Astrocyte (in vitro differentiated cells and primary cell): ENCODE data around the gene GSG1L. TPM values are rescaled to one million over a fixed set of nuclear protein-coding genes. Genes with fewer than 3 reads are reported as not detected.
A peak's percentile ranks its signal among the peaks of the same experiment; 100 is the strongest.

ENCODE experiments used
- DNase-seq: peaks from one replicate; pipeline ENCODE4 v3.0.0-alpha.2; 2010; ENCODE audit warnings: low read depth
- FAIRE-seq: peaks from 2 replicates; lab custom pipeline; 2011; peaks lifted over from hg19 to GRCh38; lab: Jason Lieb, UNC
- H2AFZ ChIP-seq: 2 replicates; pipeline ENCODE4 v1.6.0; 2012; ENCODE audit warnings: low read depth, low read length, inconsistent platforms
- H3K27ac ChIP-seq: 2 replicates; pipeline ENCODE4 v1.5.1; 2011; ENCODE audit warnings: low read depth, low read length, inconsistent platforms
- H3K27me3 ChIP-seq: 2 replicates; pipeline ENCODE4 v1.6.0; 2011; ENCODE audit warnings: low read length, inconsistent platforms; ENCODE audit not compliant: insufficient read depth
- H3K36me3 ChIP-seq: 2 replicates; pipeline ENCODE4 v1.5.1; 2011; ENCODE audit warnings: low read length, inconsistent platforms; ENCODE audit not compliant: insufficient read depth
- H3K4me1 ChIP-seq: 2 replicates; pipeline ENCODE4 v1.5.1; 2011; ENCODE audit warnings: low read length, inconsistent platforms; ENCODE audit not compliant: insufficient read depth
- H3K4me2 ChIP-seq: 2 replicates; pipeline ENCODE4 v1.6.0; 2012; ENCODE audit warnings: low read length, inconsistent platforms
- H3K4me3 ChIP-seq: 2 replicates; pipeline ENCODE4 v1.5.1; 2011; ENCODE audit warnings: low read depth, mild to moderate bottlenecking, low read length, inconsistent platforms; ENCODE audit not compliant: insufficient read depth
- H3K79me2 ChIP-seq: 2 replicates; pipeline ENCODE4 v1.6.0; 2012; ENCODE audit warnings: mild to moderate bottlenecking, low read length, inconsistent platforms; ENCODE audit not compliant: insufficient read depth
- H3K9ac ChIP-seq: 2 replicates; pipeline ENCODE4 v1.6.0; 2012; ENCODE audit warnings: mild to moderate bottlenecking, low read length, inconsistent platforms
- H3K9me3 ChIP-seq: 2 replicates; pipeline ENCODE4 v1.5.1; 2012; ENCODE audit warnings: low read depth, mild to moderate bottlenecking, low read length, inconsistent platforms; ENCODE audit not compliant: insufficient read depth
- H4K20me1 ChIP-seq: 2 replicates; pipeline ENCODE4 v1.6.0; 2012; ENCODE audit warnings: low read length, inconsistent platforms; ENCODE audit not compliant: insufficient read depth
- H3K27ac Mint-ChIP-seq: one replicate; pipeline ENCODE4 v1.8.0; 2021; ENCODE audit warnings: mild to moderate bottlenecking, mixed read lengths; ENCODE audit not compliant: unreplicated experiment
- H3K27me3 Mint-ChIP-seq: one replicate; pipeline ENCODE4 v1.8.0; 2021; ENCODE audit warnings: low read depth, mixed read lengths; ENCODE audit not compliant: unreplicated experiment
- H3K36me3 Mint-ChIP-seq: one replicate; pipeline ENCODE4 v1.8.0; 2021; ENCODE audit warnings: low read depth, mixed read lengths; ENCODE audit not compliant: unreplicated experiment
- H3K4me1 Mint-ChIP-seq: one replicate; pipeline ENCODE4 v1.8.0; 2021; ENCODE audit warnings: low read depth, mixed read lengths; ENCODE audit not compliant: unreplicated experiment
- H3K4me3 Mint-ChIP-seq: one replicate; pipeline ENCODE4 v1.8.0; 2021; ENCODE audit warnings: mild to moderate bottlenecking, moderate library complexity, mixed read lengths; ENCODE audit not compliant: unreplicated experiment
- H3K9me3 Mint-ChIP-seq: one replicate; pipeline ENCODE4 v1.8.0; 2021; ENCODE audit warnings: mild to moderate bottlenecking, mixed read lengths; ENCODE audit not compliant: unreplicated experiment
- EZH2 ChIP-seq: IDR thresholded peaks from 2 replicates; pipeline ENCODE4 v1.6.1; 2012; ENCODE audit warnings: mild to moderate bottlenecking, low read length, inconsistent platforms; ENCODE audit not compliant: insufficient read depth
- total RNA-seq: library from RNA; stranded (reverse); gene quantifications from 2 replicates; pipeline ENCODE4 v1.2.1, GENCODE V29; 2021
- TF ChIP-seq, protein P1 (sequence below): IDR thresholded peaks from 2 replicates; pipeline ENCODE4 v1.5.1; 2011; ENCODE audit warnings: low read depth, mild to moderate bottlenecking, inconsistent platforms, low read length, moderate library complexity; ENCODE audit not compliant: insufficient read depth

Gene GSG1L
- total RNA-seq, 1 donor from 2014 or later: not detected

DNA sequence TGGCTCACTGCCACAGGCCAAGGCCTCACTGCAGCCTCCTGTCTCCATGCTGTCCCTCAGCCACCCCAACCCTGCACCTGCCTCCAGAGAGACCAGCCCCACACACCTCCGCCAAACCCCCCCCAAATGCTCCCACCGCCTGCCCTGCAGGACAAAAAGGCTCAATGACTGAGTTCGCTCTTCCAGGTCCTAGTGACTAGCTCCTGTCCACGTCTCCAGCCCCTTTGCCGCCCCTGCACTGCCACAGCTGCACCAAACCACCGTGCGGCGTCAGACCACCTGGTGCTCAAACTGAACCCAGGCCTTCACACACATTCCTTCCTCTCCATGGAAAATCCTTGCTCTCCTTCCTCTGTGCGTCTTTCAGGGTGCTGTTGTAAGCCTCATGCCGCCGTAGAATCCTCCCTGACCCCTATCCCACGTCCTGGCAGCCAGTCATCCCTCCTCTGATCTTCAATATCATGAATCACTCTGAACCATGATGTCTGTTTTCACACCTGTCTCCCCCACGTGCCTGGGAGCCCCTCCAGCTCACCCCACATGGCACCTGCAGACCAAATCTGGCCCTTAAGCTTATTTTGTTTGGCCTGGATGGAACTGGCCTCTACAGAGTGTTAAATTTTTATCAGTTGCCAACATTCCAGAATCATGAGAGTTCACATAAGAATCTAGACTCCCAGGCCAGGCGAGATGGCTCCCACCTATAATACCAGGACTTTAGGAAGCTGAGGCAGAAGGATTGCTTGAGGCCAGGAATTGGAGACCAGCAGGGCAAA is 4.3 kb upstream of the GSG1L start:
- DNase-seq: peak; percentile 88
- Histone ChIP-seq H3K4me2 (peak overlapping the region; percentile 31), H3K79me2 (no peaks in the 10 kb centered on the region), H3K27ac (no peak overlapping the region), H3K9me3 (no peaks in the 10 kb centered on the region), H3K4me3 (no peak overlapping the region), H2AFZ (no peak overlapping the region), H3K36me3 (no peaks in the 10 kb centered on the region), H4K20me1 (no peaks in the 10 kb centered on the region), H3K4me1 (peaks cover 11% of the 10 kb centered on the region), H3K27me3 (peaks cover 46% of the 10 kb centered on the region), H3K9ac (no peak overlapping the region)
- H3K27ac Mint-ChIP-seq: peak overlapping the region; percentile 80
- peaks cover 8% of the 10 kb centered on the region for H3K4me1 Mint-ChIP-seq
- H3K4me3 Mint-ChIP-seq: no peak overlapping the region
- FAIRE-seq: no peak
- H3K27me3 Mint-ChIP-seq: peaks cover 45% of the 10 kb centered on the region
- peaks cover 3% of the 10 kb centered on the region for H3K9me3 Mint-ChIP-seq
- no peaks in the 10 kb centered on the region for H3K36me3 Mint-ChIP-seq
- TF ChIP-seq, protein P1, sequence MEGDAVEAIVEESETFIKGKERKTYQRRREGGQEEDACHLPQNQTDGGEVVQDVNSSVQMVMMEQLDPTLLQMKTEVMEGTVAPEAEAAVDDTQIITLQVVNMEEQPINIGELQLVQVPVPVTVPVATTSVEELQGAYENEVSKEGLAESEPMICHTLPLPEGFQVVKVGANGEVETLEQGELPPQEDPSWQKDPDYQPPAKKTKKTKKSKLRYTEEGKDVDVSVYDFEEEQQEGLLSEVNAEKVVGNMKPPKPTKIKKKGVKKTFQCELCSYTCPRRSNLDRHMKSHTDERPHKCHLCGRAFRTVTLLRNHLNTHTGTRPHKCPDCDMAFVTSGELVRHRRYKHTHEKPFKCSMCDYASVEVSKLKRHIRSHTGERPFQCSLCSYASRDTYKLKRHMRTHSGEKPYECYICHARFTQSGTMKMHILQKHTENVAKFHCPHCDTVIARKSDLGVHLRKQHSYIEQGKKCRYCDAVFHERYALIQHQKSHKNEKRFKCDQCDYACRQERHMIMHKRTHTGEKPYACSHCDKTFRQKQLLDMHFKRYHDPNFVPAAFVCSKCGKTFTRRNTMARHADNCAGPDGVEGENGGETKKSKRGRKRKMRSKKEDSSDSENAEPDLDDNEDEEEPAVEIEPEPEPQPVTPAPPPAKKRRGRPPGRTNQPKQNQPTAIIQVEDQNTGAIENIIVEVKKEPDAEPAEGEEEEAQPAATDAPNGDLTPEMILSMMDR: no peak
- no peak for TF ChIP-seq EZH2

DNA sequence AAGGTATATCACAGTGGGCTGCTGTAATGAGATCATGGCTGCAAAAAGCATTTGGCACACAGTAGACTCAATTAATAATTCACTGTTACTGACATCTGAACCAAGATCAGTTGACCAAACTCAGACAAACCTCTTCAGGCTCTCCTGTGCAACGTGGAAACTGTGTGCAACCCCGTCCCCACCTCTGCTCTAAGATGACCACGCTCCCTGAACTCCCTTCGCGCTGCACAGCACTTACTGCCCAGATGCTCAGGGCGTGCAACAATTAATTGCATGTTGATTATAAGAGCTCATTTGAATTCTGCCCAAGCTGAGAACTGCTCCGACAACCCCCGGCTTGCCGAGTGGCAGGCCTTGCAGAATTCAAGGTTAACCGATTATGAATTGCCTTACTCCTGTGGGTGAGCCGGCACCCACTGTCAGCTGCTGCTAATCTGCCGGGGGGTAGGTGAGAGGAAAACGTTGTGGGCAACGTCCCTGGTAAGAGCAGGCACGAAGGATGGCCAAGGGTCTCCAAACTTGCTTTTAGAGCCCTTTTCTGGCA is 1.3 kb upstream of the GSG1L start:
- Histone ChIP-seq H2AFZ (no peak overlapping the region), H3K9me3 (no peaks in the 10 kb centered on the region), H4K20me1 (no peaks in the 10 kb centered on the region), H3K79me2 (no peaks in the 10 kb centered on the region), H3K27ac (no peak overlapping the region), H3K36me3 (no peaks in the 10 kb centered on the region), H3K4me2 (no peak overlapping the region), H3K9ac (no peak overlapping the region), H3K4me1 (peaks cover 11% of the 10 kb centered on the region), H3K4me3 (no peak overlapping the region), H3K27me3 (peaks cover 55% of the 10 kb centered on the region)
- Mint-ChIP-seq H3K36me3 (no peaks in the 10 kb centered on the region), H3K4me3 (no peak overlapping the region), H3K9me3 (peaks cover 6% of the 10 kb centered on the region), H3K4me1 (peaks cover 8% of the 10 kb centered on the region), H3K27ac (no peak overlapping the region), H3K27me3 (peaks cover 60% of the 10 kb centered on the region)
- TF ChIP-seq, protein P1: no peak
- TF ChIP-seq EZH2: no peak
- FAIRE-seq (no peak), DNase-seq (no peak)

DNA sequence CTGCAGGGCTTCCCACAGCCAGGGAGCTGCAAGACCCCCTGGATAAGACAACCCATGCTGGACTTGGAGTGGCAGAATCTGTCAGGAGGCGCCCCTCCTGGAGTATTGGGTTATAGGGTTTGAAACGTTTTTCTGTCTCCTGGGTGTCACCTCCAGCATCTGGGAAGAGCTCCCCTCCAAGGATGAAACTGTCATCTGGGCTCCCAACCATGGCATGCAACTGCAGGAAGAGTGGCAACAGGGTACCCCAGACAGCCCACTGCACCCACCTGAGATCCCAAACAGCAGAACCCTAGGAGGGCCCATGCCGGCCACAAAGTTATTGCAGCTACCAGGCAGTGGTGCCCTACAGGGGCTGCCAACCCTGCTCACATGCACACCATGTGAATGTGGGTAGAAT is 636 bp upstream of the GSG1L start:
- TF ChIP-seq, protein P1: no peak
- TF ChIP-seq EZH2: no peak

More for the DNA sequence above, 636 bp upstream of the GSG1L start:
- peaks cover 6% of the 10 kb centered on the region for H3K9me3 Mint-ChIP-seq
- Histone ChIP-seq H3K36me3 (no peaks in the 10 kb centered on the region), H3K4me3 (no peak overlapping the region), H3K9ac (no peak overlapping the region), H3K79me2 (no peaks in the 10 kb centered on the region), H3K4me1 (peaks cover 11% of the 10 kb centered on the region), H4K20me1 (no peaks in the 10 kb centered on the region), H3K4me2 (no peak overlapping the region), H3K9me3 (no peaks in the 10 kb centered on the region), H2AFZ (no peak overlapping the region), H3K27ac (no peak overlapping the region), H3K27me3 (peaks cover 59% of the 10 kb centered on the region)
- peaks cover 8% of the 10 kb centered on the region for H3K4me1 Mint-ChIP-seq
- no peak overlapping the region for H3K4me3 Mint-ChIP-seq
- no peak overlapping the region for H3K27ac Mint-ChIP-seq
- FAIRE-seq (no peak), DNase-seq (no peak)
- H3K36me3 Mint-ChIP-seq: no peaks in the 10 kb centered on the region
- H3K27me3 Mint-ChIP-seq: peaks cover 66% of the 10 kb centered on the region
